Mesendoderm (in vitro differentiated cells): ENCODE results near the gene MYCL.

ENCODE experiments used
- DNase-seq: peaks from one replicate; pipeline ENCODE4 v3.0.0; 2013
- H2AK5ac ChIP-seq: 2 replicates; pipeline ENCODE4 v1.6.1; 2013; ENCODE audit warnings: low read length, inconsistent platforms
- H2BK120ac ChIP-seq: 2 replicates; pipeline ENCODE4 v1.6.1; 2013; ENCODE audit warnings: low read depth, mild to moderate bottlenecking, low read length, moderate library complexity, mixed read lengths
- H2BK15ac ChIP-seq: replicated peaks from 2 replicates; pipeline ENCODE4 v1.6.1; 2013; ENCODE audit warnings: low read depth, mild to moderate bottlenecking, moderate library complexity
- H2BK5ac ChIP-seq: 2 replicates; pipeline ENCODE4 v1.6.1; 2013; ENCODE audit warnings: low read length, inconsistent platforms
- H3K18ac ChIP-seq: 2 replicates; pipeline ENCODE4 v1.6.1; 2013; ENCODE audit warnings: mild to moderate bottlenecking, low read length, mixed read lengths
- H3K23ac ChIP-seq: one replicate; pipeline ENCODE4 v1.6.1; 2013; ENCODE audit warnings: low read length
- H3K27ac ChIP-seq: 2 replicates; pipeline ENCODE4 v1.5.1; 2013; ENCODE audit warnings: low read depth, mild to moderate bottlenecking, inconsistent platforms, low read length, moderate library complexity
- H3K27me3 ChIP-seq: 2 replicates; pipeline ENCODE4 v1.6.1; 2013; ENCODE audit warnings: low read length, control low read depth, mild to moderate bottlenecking, inconsistent platforms; ENCODE audit not compliant: insufficient read depth, poor library complexity
- H3K36me3 ChIP-seq: 2 replicates; pipeline ENCODE4 v1.6.1; 2013; ENCODE audit warnings: low read length, inconsistent platforms; ENCODE audit not compliant: control insufficient read depth, insufficient read depth
- H3K4ac ChIP-seq: one replicate; pipeline ENCODE4 v1.6.1; 2013; ENCODE audit warnings: low read depth, mild to moderate bottlenecking, low read length, moderate library complexity
- H3K4me1 ChIP-seq: 2 replicates; pipeline ENCODE4 v1.6.1; 2013; ENCODE audit warnings: low read depth, low read length, inconsistent platforms; ENCODE audit not compliant: control insufficient read depth
- H3K4me2 ChIP-seq: 2 replicates; pipeline ENCODE4 v1.6.1; 2013; ENCODE audit warnings: low read length
- H3K4me3 ChIP-seq: 2 replicates; pipeline ENCODE4 v1.5.1; 2013; ENCODE audit warnings: mild to moderate bottlenecking, low read length
- H3K56ac ChIP-seq: one replicate; pipeline ENCODE4 v1.6.1; 2013; ENCODE audit warnings: low read length
- H3K79me1 ChIP-seq: 2 replicates; pipeline ENCODE4 v1.6.1; 2013; ENCODE audit warnings: low read length, inconsistent platforms
- H3K79me2 ChIP-seq: 2 replicates; pipeline ENCODE4 v1.6.1; 2013; ENCODE audit warnings: mild to moderate bottlenecking, low read length; ENCODE audit not compliant: control insufficient read depth, insufficient read depth
- H3K9ac ChIP-seq: 2 replicates; pipeline ENCODE4 v1.6.1; 2013; ENCODE audit warnings: low read length, inconsistent platforms
- H4K5ac ChIP-seq: one replicate; pipeline ENCODE4 v1.6.1; 2013; ENCODE audit warnings: low read length
- H4K8ac ChIP-seq: one replicate; pipeline ENCODE4 v1.6.1; 2013; ENCODE audit warnings: low read depth, mild to moderate bottlenecking, control low read depth, low read length, moderate library complexity
- WGBS: extraction: QIAGEN DNeasy Blood & Tissue Kit; methylation state at CpG from one replicate; pipeline ENCODE4 v1.1.7; 2013; ENCODE audit warnings: low lambda C conversion rate, missing lambda C conversion rate; ENCODE audit not compliant: insufficient coverage; ENCODE audit errors: extremely low coverage; 5-methylcytosine and 5-hydroxymethylcytosine counted together

Gene MYCL

GRCh38 chr1:39890273-39890672, 11.4 kb downstream of the MYCL start:
- Histone ChIP-seq H3K56ac (no peak overlapping the region), H3K27me3 (no peaks in the 10 kb centered on the region), H3K4ac (no peak overlapping the region), H3K18ac (no peak overlapping the region), H4K8ac (no peak overlapping the region), H3K4me1 (peaks cover 11% of the 10 kb centered on the region), H3K79me2 (no peaks in the 10 kb centered on the region), H2BK15ac (no peak overlapping the region), H2BK120ac (no peak overlapping the region), H3K4me3 (no peak overlapping the region), H3K79me1 (no peaks in the 10 kb centered on the region), H3K23ac (no peak overlapping the region), H3K9ac (no peak overlapping the region), H3K36me3 (no peaks in the 10 kb centered on the region), H2BK5ac (no peak overlapping the region), H3K4me2 (no peak overlapping the region), H3K27ac (no peak overlapping the region), H2AK5ac (no peak overlapping the region), H4K5ac (no peak overlapping the region)
- DNase-seq: no peak

GRCh38 chr1:39886757-39887231, 14.9 kb downstream of the MYCL start:
- H3K79me1 ChIP-seq: peaks cover 4% of the 10 kb centered on the region
- no peak overlapping the region for H3K56ac ChIP-seq
- H3K4me3 ChIP-seq: no peak overlapping the region
- no peak overlapping the region for H2BK120ac ChIP-seq
- no peak overlapping the region for H4K8ac ChIP-seq
- H3K27ac ChIP-seq: no peak overlapping the region
- no peak overlapping the region for H2BK15ac ChIP-seq
- no peak overlapping the region for H2AK5ac ChIP-seq
- H3K4me1 ChIP-seq: peaks cover 4% of the 10 kb centered on the region
- DNase-seq: peak; percentile 68
- WGBS: no CpG with 5 or more reads among the region's 2 CpGs
- no peak overlapping the region for H4K5ac ChIP-seq
- H3K9ac ChIP-seq: no peak overlapping the region
- no peak overlapping the region for H3K4ac ChIP-seq
- no peak overlapping the region for H3K4me2 ChIP-seq
- no peak overlapping the region for H3K18ac ChIP-seq
- H3K79me2 ChIP-seq: peaks cover 12% of the 10 kb centered on the region
- no peak overlapping the region for H3K23ac ChIP-seq
- H3K36me3 ChIP-seq: no peaks in the 10 kb centered on the region
- H3K27me3 ChIP-seq: no peaks in the 10 kb centered on the region
- no peak overlapping the region for H2BK5ac ChIP-seq

DNA sequence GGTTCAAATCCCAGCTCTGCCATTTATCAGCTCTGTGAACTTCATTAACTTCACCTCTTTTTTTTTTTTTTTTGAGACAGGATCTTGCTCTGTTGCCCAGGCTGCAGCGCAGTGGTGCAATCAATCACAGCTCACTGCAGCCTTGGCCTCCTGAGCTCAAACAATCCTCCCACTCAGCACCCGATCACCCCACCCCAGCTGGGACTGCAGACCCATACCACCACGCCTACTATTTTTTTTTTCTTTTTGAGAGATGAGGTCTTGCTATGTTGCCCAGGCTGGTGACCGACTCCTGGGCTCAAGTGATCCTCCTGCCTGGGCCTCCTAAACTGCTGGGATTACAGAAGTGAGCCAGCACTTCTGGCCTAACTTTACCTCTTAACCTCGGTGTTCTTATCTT, 16.2 kb downstream of the MYCL start:
- no peaks in the 10 kb centered on the region for H3K36me3 ChIP-seq
- H4K8ac ChIP-seq: no peak overlapping the region
- peaks cover 4% of the 10 kb centered on the region for H3K4me1 ChIP-seq
- no peak overlapping the region for H3K4ac ChIP-seq
- H2BK15ac ChIP-seq: no peak overlapping the region
- no peak overlapping the region for H4K5ac ChIP-seq
- no peak overlapping the region for H3K27ac ChIP-seq
- WGBS: no CpG with 5 or more reads among the region's 5 CpGs
- H3K4me3 ChIP-seq: no peak overlapping the region
- H3K23ac ChIP-seq: no peak overlapping the region
- no peak overlapping the region for H2AK5ac ChIP-seq
- no peak overlapping the region for H3K4me2 ChIP-seq
- peaks cover 4% of the 10 kb centered on the region for H3K79me1 ChIP-seq
- H3K79me2 ChIP-seq: peaks cover 22% of the 10 kb centered on the region
- no peaks in the 10 kb centered on the region for H3K27me3 ChIP-seq
- no peak overlapping the region for H2BK120ac ChIP-seq
- no peak for DNase-seq
- H3K56ac ChIP-seq: no peak overlapping the region
- no peak overlapping the region for H3K9ac ChIP-seq
- no peak overlapping the region for H3K18ac ChIP-seq
- H2BK5ac ChIP-seq: no peak overlapping the region

GRCh38 chr1:39882152-39882551, 19.6 kb downstream of the MYCL start:
- Histone ChIP-seq H3K56ac (peak overlapping the region; percentile 77), H3K9ac (peak overlapping the region; percentile 93), H3K23ac (no peak overlapping the region), H3K79me1 (peaks cover 4% of the 10 kb centered on the region), H2BK120ac (no peak overlapping the region), H3K79me2 (peaks cover 35% of the 10 kb centered on the region), H3K18ac (no peak overlapping the region), H3K27me3 (no peaks in the 10 kb centered on the region), H2AK5ac (no peak overlapping the region), H3K4me2 (peak overlapping the region; percentile 62), H2BK5ac (no peak overlapping the region), H4K8ac (no peak overlapping the region), H3K4me1 (peaks cover 6% of the 10 kb centered on the region), H3K4ac (no peak overlapping the region), H2BK15ac (no peak overlapping the region), H3K27ac (no peak overlapping the region), H3K4me3 (peak overlapping the region; percentile 81), H4K5ac (no peak overlapping the region), H3K36me3 (no peaks in the 10 kb centered on the region)
- WGBS: no CpG with 5 or more reads among the region's 2 CpGs
- DNase-seq: no peak

DNA sequence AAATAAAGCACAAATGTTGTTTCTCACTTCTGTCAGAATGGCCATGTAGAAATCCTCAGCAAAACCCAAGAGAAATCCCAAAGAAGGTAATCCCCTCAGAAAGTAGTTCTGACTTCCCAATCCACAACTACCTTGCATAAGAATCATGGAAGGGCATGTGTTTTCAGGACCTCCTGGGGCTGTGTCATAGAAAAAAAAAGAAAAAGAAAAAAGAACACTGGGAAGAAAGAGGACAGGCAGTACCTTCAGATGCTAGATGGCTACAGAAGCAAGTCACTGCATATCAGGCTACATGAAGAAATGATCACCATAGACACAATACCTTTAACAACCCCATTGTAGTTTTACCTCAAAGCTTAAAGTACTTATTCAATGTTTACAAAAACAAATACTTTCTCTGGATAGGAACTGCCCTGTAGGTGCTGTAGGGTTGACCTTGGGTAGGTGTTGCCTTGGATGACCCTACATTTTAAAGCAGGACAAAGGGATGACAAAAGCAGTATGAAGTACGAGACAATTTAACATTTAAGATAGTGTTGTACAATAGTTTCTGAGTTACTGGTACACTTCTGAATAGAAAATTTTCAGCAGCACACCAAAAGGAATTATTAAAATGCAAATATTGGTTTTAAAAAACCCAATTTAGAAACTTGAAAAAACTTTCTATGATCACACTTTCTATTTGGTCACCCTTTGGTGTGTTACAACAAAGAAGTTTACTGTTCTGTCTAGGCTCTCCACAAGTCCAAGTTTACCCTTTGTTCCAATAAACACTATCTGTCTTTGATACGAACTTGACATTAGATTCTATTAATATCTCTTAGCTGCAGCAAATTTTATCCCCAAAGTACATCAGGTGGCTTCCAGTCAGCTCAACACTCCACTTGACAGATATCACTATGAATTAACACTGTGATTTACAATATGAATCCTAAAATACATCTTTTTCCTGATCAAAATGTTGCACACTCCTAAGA, 23.4 kb downstream of the MYCL start:
- Histone ChIP-seq H3K4me2 (no peak overlapping the region), H2AK5ac (no peak overlapping the region), H2BK5ac (no peak overlapping the region), H2BK15ac (no peak overlapping the region), H3K79me1 (peaks cover 5% of the 10 kb centered on the region), H3K4ac (no peak overlapping the region), H3K4me3 (no peak overlapping the region), H3K27me3 (no peaks in the 10 kb centered on the region), H3K56ac (no peak overlapping the region), H3K9ac (no peak overlapping the region), H3K4me1 (peaks cover 6% of the 10 kb centered on the region), H3K36me3 (no peaks in the 10 kb centered on the region), H3K18ac (no peak overlapping the region), H3K27ac (no peak overlapping the region), H4K8ac (no peak overlapping the region), H3K23ac (no peak overlapping the region), H2BK120ac (no peak overlapping the region), H4K5ac (no peak overlapping the region), H3K79me2 (peaks cover 51% of the 10 kb centered on the region)
- peak; percentile 45 for DNase-seq
- WGBS: no CpG with 5 or more reads among the region's 2 CpGs
